HS-5 (cell line): ENCODE data around the gene TDRD12.
"Not testable (repeated sequence)": the region's sequence is repeated elsewhere in the genome, so short reads cannot be mapped to it uniquely, and the experiment has no call there.

ENCODE experiments used
- DNase-seq: peaks from one replicate; pipeline ENCODE4 v3.0.0-alpha.2; 2012; ENCODE audit warnings: low read depth

Gene TDRD12

DNA sequence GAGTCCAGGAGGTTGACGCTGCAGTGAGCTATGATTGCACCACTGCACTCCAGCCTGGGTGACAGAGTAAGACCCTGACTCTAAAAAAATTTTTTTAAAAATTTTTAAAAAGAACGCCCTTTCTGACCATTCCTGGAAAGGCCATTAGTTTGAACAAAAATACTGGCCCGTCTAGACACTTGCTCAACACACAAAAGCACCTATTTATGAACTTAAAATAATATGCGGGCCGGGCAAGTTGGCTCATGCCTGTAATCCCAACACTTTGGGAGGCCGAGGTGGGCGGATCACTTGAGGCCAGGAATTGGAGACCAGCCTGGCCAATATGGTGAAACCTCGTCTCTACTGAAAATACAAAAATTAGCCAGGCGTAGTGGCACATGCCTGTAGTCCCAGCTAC lies 147.9 kb downstream of the TDRD12 start:
- not testable (repeated sequence) for DNase-seq

DNA sequence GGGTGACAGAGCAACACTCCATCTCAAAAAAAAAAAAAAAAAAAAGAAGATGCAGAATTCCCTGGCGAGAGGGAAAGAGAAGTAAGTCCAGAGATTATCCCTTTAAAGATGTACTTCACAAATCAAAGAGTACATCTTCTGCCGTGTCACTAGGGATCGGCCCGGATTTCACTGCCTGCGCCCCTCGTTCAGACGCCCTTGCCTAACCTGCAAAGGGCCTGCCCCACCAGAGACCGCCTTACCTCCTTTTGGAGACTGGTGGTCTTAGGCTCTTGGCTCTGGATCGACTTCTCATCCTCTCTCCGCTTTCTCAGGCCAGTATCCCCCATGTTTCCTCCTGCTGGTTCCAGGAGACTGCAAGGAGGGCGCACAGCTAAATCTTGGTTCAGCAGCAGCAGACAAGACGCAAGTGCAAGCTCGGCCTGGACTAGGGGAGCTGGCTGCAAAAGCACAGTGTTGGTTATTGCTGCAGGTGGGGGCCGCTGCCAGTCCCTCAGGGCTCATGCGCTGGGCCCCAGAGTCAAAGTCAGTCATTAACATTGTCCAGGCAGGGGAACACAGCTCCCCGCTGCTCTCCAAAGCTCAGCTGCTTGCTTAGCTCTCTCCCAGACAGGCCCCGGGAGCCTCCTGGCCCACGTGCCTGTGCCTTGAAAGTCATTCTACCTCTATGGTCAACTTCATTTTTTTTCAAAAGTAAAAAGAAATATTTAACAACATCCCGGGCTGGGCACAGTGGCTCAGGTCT lies 148.8 kb downstream of the TDRD12 start:
- DNase-seq = no peak

DNA sequence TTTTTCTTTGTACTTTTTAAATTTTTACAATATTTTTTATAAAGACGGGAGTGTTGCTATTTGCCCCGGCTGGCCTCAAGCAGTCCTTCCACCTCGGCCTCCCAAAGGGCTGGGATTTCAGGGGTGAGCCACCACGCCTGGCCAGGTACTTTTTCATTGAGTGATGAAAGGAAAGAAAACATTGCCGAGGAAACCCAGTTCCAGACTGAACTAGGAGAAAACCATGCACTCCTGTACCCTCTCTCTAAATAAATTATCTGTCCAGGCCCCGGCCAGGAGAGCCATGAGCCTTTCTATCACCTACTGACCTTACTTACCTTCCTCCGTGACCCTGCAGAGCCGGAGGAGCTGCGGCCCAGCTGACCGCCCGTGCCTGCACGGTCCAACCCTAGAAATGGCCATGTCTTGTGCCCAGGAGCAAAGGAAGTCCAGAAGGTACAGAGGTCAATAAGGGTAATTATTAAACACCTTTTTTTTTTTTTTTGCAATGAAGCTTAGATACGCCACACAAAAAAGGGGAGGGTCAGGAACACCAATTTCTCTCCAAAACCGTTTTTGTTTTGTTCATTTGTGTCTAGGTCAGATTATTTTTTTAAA lies 149.9 kb downstream of the TDRD12 start, which contains the start of gene SLC7A9:
SLC7A9 (minus strand) TSS at position 399 of the 597 bp plus-strand sequence. CDS start 1,233 bp downstream, outside the sequence.
- DNase-seq = no peak

DNA sequence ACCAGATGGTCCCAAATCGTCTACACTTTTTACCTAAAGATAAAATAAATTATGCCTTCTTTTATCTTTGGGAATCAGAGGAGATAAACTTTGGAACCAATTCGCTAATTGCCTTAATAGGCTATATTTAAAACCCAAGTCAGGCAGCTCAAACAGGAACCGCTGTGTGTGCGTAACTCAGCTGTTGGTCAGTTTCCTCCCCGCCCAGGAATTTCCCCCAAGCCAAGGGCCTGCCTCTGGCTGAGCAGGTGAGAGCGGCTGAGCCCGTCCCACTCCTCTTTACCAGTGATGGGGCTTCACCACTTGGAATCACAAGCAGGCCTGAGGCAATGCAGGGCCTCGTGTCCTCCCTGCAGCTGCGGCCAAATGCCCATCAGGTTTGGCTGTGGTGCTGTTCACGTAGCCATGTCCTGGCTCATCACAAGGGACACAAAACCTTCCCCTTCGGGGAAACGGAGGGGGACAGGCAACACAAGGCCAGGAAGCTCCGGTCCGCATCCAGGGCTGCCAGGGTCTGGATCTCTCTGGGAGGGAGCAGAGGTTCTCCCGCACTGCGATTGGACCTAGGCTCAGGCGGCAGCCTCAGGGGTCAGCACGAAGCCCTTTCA lies 150.5 kb downstream of the TDRD12 start:
- DNase-seq = no peak

DNA sequence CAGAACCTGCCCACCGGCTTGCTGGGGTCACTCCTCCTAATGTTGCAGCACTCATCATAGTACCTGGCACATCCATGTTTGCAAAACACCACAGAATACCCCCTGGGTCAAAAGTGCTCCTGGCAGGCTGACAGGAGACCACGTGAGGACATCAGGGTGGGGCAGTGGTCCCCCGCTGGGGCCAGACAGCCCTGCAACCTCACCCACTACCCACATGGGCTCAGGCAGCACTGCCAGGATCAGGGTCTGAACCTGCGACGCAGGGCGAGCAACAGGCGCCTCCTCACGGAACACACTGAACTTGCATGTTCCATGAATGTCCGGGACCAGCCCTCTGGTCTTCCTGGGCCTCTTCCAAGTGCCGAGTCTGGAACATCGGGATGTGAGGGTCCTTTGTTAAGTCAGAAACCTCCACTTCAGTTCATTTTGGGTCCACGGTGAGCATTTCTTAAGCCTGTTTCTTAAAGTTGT lies 151.4 kb downstream of the TDRD12 start:
- DNase-seq = no peak

DNA sequence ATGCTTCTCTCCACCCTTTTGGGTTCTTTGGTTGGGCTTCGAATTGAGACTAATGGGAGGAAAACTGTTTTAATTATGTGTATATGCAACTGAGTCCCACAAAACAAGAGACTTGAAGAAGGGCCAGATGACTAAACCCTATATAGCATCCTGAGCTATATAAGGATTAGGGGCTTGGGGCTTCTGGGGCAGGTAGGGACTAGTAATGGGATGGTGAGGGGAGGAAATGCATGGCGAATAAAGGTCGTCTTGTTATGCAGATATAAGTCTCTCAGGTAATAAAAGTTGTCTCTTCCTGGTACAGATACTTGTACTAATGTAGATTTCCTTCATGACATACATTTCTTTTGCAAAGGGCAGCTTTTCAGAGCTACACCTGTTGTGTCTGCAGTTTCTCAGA lies 152.8 kb downstream of the TDRD12 start:
- no peak for DNase-seq

DNA sequence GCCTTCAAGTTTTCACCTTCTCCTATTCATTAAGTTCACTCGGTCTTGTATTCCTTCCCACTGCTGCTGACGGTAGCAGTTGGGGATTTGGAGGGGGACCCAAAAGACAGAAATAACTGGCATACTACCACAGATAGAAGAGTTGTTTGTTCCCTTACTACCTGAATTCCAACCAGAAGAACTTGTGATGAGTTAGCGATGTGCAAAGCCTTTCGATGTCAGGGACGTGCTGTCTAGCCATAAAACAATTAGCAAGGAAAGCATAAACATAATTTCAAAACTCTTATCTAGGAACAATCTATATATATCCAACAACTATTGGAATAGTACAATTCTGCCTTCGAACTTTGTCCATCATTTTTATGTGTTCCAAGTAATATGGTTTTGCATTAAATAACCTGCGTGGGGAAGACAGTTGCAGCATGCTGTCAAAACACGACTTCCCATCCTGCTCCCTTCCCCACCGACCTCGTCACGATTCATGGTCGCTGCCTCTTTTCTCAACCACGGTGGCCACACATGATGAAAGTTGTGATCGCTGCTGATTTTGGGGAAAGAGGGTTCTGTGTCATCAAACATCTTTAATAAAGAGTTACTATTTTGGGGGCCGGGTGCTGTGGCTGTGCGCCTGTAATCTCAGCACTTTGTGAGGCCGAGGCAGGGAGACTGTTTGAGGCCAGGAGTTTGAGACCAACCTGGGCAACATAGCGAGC lies 153.8 kb downstream of the TDRD12 start:
- no peak for DNase-seq

DNA sequence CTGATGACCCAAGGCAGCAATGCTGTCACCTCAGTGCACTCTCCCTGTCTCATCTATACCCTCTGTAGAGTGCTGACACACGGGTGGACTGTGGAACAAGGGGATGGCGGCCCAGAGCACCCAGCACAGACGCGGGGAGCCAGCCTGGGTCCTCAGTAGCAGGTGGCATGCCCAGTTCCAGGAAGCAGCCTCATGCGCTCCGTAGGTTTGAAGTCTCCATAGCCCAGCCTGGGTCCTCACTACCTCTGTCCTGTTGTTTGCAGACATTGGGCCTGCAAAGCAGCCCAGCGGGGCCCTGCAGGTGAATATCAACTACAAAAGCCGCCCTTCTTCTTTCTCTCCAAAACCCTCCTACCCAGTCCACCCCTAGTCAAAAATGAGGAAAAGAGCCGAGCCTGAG lies 155.0 kb downstream of the TDRD12 start:
- DNase-seq = no peak

DNA sequence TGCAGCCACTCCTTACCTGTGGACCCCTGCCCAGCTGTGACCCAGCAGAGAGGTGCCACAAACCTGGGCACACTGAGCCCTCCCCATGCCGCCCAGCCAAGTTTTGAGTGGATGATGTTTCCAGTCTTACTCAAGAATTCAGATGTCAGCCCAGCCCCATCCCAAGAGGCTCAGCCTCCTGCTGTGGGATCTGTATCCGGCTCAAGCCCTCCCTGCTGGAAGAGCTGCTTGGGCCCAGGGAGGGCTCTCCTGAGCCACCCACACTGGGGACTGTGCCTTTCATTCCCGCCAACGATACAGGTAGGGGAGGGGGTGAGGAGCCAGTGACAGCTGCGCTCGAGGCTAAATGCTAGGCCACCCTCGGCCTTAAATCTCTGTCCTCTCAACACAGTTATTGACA lies 155.9 kb downstream of the TDRD12 start:
- no peak for DNase-seq

DNA sequence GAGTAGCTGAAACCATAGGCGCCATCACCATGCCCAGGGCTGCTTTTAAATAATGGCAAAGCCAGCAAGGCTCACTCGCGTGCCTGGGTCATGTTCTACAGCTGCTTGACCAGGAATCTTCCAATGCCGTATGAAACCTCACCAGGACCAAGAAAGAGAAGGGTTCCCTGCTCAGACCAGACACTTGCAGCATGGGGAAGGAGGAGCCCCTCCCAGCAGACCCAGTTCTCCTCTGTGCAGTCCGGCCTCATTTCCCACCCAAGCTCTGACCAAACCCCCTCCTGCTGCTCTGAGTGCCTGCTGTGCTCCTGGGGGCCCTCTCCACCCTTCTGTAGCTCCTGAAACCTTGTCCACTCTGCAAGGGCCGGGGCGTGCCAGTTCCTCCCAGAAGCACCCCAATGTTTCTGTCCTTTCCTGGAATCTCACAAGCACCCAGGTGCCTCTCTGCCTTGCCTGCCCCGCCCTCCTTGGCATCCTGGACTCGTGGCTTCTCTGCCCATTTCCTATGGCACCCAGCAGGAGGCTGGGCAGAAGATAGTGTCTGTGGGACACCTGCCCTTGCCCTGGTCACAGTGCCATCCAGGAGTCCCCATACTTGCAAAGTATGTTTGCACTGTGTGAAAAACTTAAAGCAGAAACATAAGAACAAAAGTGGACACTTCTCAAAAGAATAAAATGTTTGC lies 156.8 kb downstream of the TDRD12 start:
- DNase-seq = no peak

DNA sequence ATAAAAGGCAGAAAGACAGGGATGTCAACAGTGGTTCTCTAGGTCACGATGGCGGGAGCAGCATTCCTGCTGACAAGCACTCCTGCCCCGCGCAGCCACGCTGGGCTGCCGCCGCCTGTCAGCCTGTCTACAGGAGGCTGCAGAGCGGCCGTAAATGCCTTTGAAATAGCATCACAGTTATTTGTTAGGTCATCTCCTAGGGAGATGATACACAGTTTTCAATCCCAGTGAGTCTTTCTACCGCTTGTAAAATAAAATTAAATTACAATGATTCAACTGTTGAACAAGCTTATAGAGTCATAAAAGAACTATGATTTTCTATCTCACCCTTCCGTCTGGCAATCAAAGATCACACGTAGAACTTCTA lies 157.3 kb downstream of the TDRD12 start:
- no peak for DNase-seq
